ENCODE measurements around the gene MCM6.

DNA sequence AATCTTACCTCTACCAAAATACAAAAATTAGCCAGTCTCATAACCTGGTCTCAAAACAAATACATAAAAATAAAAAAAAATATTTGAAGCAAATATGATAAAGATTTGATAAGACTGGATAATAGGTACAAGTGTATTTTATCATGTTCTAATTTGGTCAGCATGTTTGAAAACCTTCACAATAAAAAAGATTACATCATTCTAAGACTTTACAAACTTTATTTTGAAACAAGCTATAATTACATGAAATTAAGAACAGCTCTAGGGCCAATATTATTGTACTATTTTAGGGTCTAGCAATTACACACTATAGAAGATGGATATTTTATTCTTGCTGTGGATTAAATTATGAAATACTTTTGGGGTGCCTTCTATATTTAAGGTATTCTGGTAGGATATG is 29.4 kb upstream of the MCM6 start:
- TF ChIP-seq POLR2AphosphoS5 (IDR thresholded peaks at IDR 0.05; ENCODE audit: insufficient read depth in 1 of 2, low read depth in 1 of 2) = no peak
- TF ChIP-seq, protein P1, sequence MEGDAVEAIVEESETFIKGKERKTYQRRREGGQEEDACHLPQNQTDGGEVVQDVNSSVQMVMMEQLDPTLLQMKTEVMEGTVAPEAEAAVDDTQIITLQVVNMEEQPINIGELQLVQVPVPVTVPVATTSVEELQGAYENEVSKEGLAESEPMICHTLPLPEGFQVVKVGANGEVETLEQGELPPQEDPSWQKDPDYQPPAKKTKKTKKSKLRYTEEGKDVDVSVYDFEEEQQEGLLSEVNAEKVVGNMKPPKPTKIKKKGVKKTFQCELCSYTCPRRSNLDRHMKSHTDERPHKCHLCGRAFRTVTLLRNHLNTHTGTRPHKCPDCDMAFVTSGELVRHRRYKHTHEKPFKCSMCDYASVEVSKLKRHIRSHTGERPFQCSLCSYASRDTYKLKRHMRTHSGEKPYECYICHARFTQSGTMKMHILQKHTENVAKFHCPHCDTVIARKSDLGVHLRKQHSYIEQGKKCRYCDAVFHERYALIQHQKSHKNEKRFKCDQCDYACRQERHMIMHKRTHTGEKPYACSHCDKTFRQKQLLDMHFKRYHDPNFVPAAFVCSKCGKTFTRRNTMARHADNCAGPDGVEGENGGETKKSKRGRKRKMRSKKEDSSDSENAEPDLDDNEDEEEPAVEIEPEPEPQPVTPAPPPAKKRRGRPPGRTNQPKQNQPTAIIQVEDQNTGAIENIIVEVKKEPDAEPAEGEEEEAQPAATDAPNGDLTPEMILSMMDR (IDR thresholded peaks at IDR 0.05) = no peak
